A204.1 (cell line): ENCODE data around the gene SURF1.

Source experiments
- FAIRE-seq: peaks from 2 replicates; lab custom pipeline; 2012; peaks lifted over from hg19 to GRCh38; lab: Jason Lieb, UNC

The SURF1 gene

DNA sequence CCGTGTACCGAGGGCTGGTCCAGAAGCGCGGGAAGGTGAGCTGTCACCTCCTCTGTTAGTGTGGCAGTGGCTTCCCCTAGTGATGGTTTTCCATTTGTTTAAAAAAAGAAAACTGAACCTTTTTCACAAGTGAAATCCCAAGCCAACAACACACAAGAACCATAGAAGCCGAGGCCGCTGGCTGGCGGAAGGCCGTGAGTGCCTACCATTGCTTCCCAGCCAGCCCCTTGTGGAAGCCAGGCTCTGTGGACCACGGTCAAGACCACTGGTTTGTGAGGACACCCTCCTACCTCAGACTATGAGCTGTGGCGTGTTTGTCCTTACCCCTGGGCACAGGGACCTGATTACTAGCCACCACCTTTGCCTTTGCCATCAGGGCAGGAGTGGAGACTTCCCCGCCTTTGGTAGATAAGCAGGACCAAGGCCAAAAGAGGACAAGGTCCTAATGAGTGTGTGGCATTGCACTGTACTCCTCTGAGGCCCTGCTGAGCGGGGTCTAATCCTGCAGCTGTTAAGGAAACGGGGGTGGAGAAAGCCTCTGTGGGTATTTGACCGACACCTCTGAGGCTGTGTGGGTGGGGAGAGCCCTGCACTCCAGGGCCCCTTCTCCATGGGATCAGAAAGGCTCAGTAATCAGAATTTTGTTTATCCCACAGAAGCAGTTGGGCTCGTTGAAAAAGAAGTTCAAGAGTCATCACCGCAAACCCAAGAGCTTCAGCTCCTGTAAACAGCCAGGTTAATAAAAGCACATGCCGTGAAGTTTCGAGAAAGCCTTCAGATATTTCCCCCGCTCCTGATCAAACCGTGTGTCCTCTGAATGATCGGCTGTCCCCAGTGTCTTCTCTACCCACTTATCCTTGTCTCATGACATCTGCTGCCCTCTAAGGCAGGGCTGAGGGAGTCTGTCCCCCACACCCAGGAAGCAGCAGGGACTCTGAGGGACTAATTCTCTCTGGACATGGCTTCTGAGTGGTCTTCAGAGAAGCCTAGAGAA is 4.4 kb upstream of the SURF1 start:
- no peak for FAIRE-seq

DNA sequence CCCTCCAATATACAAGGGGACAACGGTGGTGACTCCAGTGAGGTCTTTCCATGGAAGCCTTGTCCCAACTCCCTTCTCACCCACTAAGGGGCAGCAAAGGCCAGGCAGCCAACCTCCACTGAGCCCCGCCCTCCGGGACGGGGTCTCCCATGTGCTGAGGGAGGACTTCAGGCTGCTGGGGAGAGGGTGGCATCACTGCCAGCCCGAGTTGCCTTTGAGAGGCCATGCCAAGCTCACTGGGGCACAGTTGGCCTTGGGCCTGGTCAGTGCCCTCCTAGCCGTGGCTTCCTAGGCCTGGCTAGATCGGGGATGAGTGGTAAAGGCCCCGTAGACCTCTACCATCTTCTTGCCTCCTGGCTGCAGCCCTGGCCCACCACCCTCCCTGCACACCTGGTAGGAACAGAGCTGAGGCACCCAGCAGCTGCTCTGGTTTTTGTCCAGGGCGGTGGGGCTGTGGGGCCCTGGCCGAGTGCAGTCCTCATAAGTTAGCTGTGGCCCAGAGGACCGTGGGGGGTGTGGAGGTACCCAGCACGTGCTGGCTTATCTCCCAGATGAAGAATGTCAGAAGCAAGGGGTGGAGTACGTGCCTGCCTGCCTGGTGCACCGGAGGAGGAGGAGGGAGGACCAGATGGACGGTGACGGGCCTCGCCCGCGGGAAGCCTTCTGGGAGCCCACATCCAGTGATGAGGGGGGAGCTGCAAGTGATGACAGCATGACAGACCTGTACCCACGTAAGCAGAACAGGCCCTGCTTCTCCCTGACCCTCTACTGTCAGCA is 3.3 kb upstream of the SURF1 start:
- no peak for FAIRE-seq

DNA sequence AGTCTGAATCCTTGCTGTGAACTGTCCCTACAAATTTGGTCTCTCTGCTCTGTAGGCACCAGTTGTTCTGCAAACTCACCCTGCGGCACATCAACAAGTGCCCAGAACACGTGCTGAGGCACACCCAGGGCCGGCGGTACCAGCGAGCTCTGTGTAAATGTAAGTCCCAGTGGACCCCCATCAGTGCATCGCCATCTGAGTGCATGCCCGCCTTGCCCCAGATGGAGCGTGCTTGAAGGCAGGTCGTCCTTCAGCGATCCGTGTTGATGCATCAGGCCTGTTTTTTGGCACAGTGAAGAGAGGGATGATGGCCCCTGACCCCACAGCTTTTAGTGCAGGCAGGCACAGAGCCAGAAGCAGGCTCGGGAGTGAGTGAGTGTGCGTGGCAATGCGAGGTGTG is 1.4 kb upstream of the SURF1 start:
- FAIRE-seq: no peak

GRCh38 chr9:133355881-133356357 is 368 bp downstream of the SURF1 start:
- no peak for FAIRE-seq

- FAIRE-seq: no peak
Observed at GRCh38 chr9:133354766-133355165, 1.5 kb downstream of the SURF1 start.

DNA sequence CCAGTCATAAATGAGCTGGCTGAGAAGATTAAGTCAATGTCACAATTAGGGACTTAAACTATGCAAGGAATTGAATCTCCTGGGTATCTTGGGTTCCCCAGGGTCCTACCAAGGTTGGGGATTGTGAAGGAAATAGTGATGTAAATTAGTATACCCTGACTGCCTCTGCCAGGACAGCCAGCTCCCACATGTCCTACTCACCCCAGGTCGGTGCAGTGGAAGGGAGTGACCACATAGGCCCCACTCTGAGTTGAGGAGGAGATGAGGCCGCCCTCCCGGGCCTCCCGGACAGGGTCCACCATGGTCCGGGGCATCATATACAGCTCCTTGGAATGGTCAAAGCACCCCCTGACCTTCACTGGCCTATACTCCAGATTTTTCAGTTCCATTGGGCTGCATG is 2.7 kb downstream of the SURF1 start:
- FAIRE-seq: no peak

DNA sequence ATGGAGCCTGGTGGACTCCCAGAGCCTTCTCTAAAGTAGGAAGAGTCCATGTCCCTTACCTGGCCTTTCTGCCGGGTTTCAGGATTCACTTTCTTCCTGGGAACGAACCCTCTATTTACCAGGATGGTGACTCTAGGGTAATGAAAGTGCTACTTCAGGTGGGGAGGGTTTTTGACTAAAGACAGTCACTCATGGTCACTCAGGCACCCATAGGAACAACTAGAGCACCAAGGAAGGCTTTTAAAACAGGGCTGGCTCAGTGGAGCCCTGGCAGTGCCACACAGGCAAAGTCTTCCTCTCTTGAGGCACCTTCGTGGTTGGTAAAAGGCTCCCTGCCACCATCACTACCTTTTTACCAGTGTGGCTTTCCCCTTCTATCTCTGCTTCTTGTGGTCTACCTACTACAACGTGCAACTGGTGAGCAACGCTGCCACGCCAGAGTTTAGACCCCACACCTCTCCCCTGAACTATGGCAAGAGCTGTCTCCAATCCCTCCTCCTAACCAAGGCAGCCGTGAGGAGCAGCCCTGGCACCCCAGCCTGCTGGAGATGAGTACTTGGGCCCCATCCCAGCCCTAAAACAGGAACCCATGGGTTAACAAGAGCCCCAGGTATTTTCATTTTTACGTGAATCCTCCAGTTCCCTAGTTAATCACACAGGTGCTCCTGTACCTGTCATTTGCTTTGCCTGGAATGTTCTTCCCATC is 3.5 kb downstream of the SURF1 start:
- no peak for FAIRE-seq

GRCh38 chr9:133351908-133352634 is 4.2 kb downstream of the SURF1 start:
- FAIRE-seq: no peak

DNA sequence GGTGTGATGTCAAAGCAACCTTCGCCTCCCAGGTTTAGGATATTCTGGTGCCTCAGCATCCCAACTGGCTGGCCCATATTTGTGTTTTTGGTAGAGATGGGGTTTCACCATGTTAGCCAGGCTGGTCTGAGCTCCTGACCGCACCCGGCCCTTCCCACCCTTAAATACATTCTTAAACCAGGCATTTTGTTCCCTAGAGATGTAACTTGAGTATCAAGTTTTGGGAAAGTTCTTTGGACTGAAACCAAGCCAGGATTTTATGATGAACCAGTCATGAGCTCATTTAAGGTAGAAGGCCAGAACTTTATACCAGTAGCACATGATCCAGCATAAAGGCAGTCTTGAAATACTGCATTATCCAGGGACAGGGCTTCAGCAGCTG is 4.8 kb downstream of the SURF1 start:
- FAIRE-seq: no peak

DNA sequence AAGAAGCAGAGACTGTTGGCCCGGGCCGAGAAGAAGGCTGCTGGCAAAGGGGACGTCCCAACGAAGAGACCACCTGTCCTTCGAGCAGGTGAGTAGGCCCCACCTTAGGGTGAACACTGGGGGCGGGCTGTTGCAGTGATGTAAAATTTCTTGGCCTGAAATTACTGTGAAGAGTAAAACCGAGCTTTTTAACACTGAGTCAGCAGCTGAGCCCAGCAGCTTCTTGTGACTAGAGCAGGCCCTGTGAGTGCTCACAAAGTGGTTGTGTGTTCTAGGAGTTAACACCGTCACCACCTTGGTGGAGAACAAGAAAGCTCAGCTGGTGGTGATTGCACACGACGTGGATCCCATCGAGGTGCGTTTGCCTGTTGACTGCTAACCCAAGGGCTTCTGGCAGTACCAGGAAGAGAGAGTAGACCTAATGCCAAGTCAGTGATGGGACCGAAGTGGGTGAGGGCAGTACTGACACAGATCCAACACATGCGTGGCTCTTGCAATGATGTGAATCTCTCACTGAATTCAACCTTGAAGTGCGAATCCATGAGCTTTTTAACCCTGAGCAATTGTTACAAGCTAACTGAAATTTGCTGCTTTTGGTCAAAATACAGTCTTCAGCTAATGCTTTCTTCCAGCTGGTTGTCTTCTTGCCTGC is 6.2 kb downstream of the SURF1 start:
- FAIRE-seq: no peak

DNA sequence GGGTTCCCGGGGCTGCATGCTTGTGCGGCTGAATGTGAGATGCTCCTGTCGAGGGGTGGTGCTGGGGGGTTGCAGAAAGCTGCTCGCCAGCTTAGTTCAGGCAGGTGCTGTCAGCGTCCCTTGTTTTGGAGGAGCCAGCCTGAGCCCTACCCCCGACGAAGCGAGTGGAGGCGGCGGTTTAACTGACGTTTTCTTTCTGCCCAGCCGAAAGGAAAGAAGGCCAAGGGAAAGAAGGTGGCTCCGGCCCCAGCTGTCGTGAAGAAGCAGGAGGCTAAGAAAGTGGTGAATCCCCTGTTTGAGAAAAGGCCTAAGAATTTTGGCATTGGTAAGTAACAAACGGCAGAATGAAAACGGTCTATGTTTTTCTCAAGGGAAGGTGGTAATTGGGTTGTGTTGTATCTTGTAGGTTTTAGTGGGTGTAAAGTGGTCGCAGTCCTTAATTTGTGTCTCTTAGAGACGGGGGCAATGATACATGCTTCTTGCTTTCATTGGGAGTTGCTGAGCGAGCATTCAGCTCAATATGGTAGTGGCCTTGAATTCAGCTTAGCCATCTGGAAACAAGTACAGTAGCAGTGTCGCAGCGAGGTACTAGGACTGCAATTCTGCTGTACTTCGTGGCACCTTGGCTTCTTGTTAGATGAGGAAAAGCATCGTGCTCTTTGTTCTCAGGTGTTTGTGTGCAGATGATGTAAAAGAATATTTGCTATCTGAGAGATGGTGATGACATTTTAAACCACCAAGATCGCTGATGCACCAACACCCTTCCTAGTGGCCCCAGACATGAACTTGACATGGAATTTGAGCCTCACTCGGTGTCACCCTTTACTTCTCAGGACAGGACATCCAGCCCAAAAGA is 7.3 kb downstream of the SURF1 start:
- FAIRE-seq: no peak

DNA sequence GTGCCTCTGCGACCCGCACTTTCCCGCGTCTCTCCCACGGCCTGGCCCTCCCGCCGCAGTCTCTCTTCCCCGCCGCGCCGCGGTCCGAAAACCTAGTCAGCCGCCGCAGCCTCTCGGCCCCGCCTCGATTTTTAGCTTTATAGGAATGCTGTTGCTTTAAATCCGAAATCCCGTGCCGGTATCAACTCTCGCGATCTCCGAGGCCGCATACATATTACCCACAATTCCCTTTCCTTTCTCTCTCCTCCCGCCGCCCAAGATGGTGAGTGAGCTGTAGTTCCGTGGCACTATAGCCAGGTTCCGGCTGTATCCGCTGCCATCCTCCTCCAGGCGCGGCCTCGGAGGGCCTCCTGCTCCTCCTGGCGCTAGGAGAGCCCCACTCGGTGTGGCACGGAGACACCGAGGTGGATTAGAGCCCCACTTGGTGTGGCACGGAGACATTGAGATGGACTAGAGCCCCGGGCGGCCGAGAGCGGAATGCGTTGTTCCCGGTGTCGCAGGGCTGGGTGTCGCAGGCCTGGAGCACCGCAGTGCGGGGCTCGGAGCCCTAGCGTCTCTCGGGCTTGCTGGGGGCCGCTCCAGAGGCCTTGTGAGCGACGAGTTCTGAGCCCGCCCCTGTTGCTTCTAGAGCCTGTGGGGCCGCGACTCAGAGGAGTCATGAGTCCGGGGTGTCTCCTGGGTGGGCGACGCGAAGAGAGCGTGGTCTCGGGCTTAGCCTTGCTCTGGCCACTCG is 8.1 kb downstream of the SURF1 start, which contains the start of the genes MED22 and RPL7A:
MED22 (minus strand) TSS at position 147 of the 733 bp plus-strand sequence. CDS start 1,469 bp downstream, outside the sequence.
RPL7A (plus strand) TSS at position 234 of the 733 bp plus-strand sequence; CDS start at position 260, 26 bp downstream.
- FAIRE-seq: peak; percentile 44

DNA sequence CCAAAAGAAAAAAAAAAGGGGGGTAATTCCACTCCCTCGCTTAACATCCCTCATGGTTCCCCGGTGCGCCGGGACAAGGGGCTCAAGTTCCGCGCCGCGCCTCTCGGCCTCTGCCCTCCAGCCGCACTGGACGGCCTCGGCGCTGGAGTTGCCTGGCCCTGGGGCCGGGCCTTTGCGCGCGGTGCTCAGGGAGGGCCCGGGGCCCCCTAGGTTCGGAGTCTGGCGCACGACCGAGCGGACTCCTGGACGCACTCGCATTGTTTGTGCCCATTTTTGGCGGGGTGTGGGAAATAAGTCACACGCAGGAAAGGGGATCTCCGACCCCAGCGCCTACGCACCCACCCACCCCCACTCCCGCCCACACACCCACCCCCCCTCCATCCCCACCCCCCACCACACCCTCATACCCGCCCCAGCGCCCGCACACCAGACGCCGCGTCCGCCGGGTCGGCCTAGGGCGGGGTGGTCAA is 8.7 kb downstream of the SURF1 start:
- FAIRE-seq: no peak

- FAIRE-seq: no peak
Observed at GRCh38 chr9:133346021-133346785, 10.1 kb downstream of the SURF1 start.

GRCh38 chr9:133345596-133345995 is 10.7 kb downstream of the SURF1 start:
- no peak for FAIRE-seq

DNA sequence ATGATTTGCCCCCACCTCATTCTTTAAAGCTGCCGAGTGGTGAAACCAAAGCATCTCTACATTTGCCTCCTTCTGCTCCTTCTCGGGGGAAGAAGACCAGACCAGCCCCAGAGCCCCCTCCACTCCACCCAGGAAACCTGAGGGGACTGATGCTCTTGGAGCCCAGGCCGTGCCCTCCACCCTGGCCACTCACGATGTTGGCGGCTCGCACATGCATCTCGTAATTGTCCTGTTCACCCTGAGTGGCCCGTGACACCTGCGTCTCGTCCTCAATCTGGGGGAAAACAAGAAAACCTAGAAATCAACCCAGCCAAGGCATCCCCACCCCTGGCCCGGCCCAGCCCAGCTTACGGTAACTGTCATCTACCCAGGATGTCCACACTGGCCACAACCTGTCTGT is 11.3 kb downstream of the SURF1 start:
- no peak for FAIRE-seq

DNA sequence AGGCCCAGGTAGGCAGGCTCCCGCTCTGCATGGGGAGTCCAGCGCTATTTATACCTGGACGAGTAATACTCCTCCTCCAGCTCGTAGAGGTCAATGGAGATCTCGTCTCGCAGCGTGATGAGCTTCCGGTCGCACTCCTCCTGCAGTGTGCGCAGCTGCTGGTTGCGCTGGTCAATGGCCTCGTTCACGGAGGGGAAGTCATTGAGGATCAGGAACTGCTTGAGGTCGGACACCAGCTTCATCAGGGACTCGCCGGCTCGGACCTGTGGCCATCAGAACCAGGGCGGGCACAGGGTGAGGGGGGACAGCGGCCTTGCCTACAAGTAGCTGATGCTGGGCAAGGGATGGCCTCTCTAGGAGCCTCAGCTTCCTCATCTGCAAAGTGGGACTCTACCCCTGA is 12.2 kb downstream of the SURF1 start:
- FAIRE-seq: no peak

DNA sequence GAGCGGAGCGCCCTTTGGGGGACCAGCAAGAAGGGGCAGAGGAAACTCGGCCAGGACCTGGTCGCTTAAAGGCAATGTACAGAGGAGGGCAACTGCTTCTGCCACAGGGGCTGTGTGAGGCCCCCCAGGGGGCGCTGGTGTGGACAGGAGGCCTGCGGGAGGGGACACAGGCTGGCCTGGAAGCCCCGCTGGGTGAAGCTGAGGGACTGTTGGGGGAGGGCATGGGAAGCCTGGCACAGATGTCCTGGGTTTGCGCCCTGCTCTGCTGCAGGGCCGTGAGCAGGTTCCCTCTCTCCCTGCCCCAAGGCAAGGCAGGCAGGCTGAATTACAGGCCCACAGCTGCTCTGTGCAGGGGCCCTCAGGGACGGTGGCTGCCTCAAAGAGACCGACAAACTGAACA is 13.7 kb downstream of the SURF1 start:
- FAIRE-seq: no peak

GRCh38 chr9:133342069-133342406 is 14.2 kb downstream of the SURF1 start:
- FAIRE-seq: no peak
